Measurements from ENCODE around the gene WNT3. TPM values are rescaled to one million over a fixed set of nuclear protein-coding genes. Genes with fewer than 3 reads are reported as not detected.

WNT3 gene
- total RNA-seq, 1 donor from 2014 or later = 0.92 TPM

- DNase-seq (no peak), ATAC-seq (no peak)
- intact Hi-C loops (cut with micrococcal nuclease) = no loop called here
These were observed 100.5 kb downstream of the WNT3 start for GRCh38 chr17:46717999-46718398.

Other genes with a start within 250 kb of the WNT3 start
- gene ARL17A, start 239.0 kb downstream of the WNT3 start, total RNA-seq = 10.8 TPM
- gene NSF, start 228.0 kb downstream of the WNT3 start, total RNA-seq = 27.5 TPM
- 0.42 TPM for gene WNT9B, start 32.9 kb upstream of the WNT3 start, total RNA-seq
- gene GOSR2, start 104.5 kb upstream of the WNT3 start, total RNA-seq = 35.2 TPM
- 0.32 TPM for gene RPRML, start 160.6 kb upstream of the WNT3 start, total RNA-seq

All from left ventricle myocardium superior (tissue), 1 donor.